CD4-positive, alpha-beta T cell (primary cell): ENCODE measurements around the gene EFR3B. TPM values are rescaled to one million over a fixed set of nuclear protein-coding genes. Genes with fewer than 3 reads are reported as not detected.

ENCODE experiments used
- ATAC-seq: fragments of 200-7000 bp; cut with Tn5 transposase; one replicate; pipeline ENCODE4 v1.10.0; 2022; ENCODE audit warnings: mild to moderate bottlenecking; ENCODE audit not compliant: poor library complexity
- CTCF ChIA-PET: fragments of 350-600 bp; sonication (Branson Sonifier 250); formaldehyde crosslinking; loops from one replicate; lab custom pipeline; 2021; ENCODE audit warnings: antibody characterized with exemption, inconsistent platforms; lab: Charles Lee
- POLR2A ChIA-PET: fragments of 350-600 bp; sonication (Branson Sonifier 250); formaldehyde crosslinking; loops from one replicate; lab custom pipeline; 2021; ENCODE audit warnings: antibody characterized with exemption, inconsistent platforms; lab: Charles Lee
- DNase-seq, 14 experiments: peaks; one replicate each; pipeline ENCODE4 v3.0.0-alpha.2; 2013 to 2020; ENCODE audit warnings: mixed read lengths in 2 of 14
- H3K27ac ChIP-seq, 2 donors: one replicate each; pipeline versions ENCODE4 v1.5.1 to v1.7.0; 2013; ENCODE audit warnings: low read length in 2 of 2, low read depth in 1 of 2, mild to moderate bottlenecking in 1 of 2
- H3K27me3 ChIP-seq, 2 experiments: 1 replicate in 1 of 2; 2 replicates in 1 of 2; pipeline versions ENCODE4 v1.6.1 to v1.7.0; 2013; ENCODE audit warnings: low read length in 2 of 2, control low read depth in 1 of 2, mild to moderate bottlenecking in 1 of 2, moderate library complexity in 1 of 2; ENCODE audit not compliant: insufficient read depth in 2 of 2, control insufficient read depth in 1 of 2
- H3K36me3 ChIP-seq: one replicate; pipeline ENCODE4 v1.6.1; 2013; ENCODE audit warnings: low read length, control low read depth; ENCODE audit not compliant: insufficient read depth
- H3K4me1 ChIP-seq: one replicate; pipeline ENCODE4 v1.6.1; 2013; ENCODE audit warnings: low read length, control low read depth; ENCODE audit not compliant: insufficient read depth
- H3K4me3 ChIP-seq: one replicate; pipeline ENCODE4 v1.5.1; 2013; ENCODE audit warnings: mild to moderate bottlenecking, low read length, moderate library complexity
- H3K9me3 ChIP-seq, 2 experiments: 1 replicate in 1 of 2; 2 replicates in 1 of 2; pipeline versions ENCODE4 v1.6.1 to v1.7.0; 2013; ENCODE audit warnings: low read length in 2 of 2, mild to moderate bottlenecking in 2 of 2, control low read depth in 1 of 2, moderate library complexity in 1 of 2; ENCODE audit not compliant: control insufficient read depth in 1 of 2, insufficient read depth in 1 of 2
- H3K27ac Mint-ChIP-seq: one replicate; pipeline ENCODE4 v1.8.0; 2020; ENCODE audit warnings: mixed read lengths
- H3K27me3 Mint-ChIP-seq: one replicate; pipeline ENCODE4 v1.8.0; 2021; ENCODE audit warnings: mixed read lengths
- H3K36me3 Mint-ChIP-seq: one replicate; pipeline ENCODE4 v1.8.0; 2021; ENCODE audit warnings: low read depth, mixed read lengths
- H3K4me1 Mint-ChIP-seq: one replicate; pipeline ENCODE4 v1.8.0; 2021; ENCODE audit warnings: low read depth, mixed read lengths
- H3K4me3 Mint-ChIP-seq: one replicate; pipeline ENCODE4 v1.8.0; 2020; ENCODE audit warnings: mild to moderate bottlenecking, mixed read lengths
- H3K9me3 Mint-ChIP-seq: one replicate; pipeline ENCODE4 v1.8.0; 2020; ENCODE audit warnings: mixed read lengths
- CTCF ChIP-seq: fragments of 200-600 bp; IDR thresholded peaks from one replicate; pipeline ENCODE4 v1.8.0; 2022; ENCODE audit warnings: antibody characterized with exemption, mild to moderate bottlenecking
- intact Hi-C, 2 experiments: fragments of 100-400 bp; cut with DNase I in 1 of 2; cut with micrococcal nuclease in 1 of 2; formaldehyde crosslinking; loops; one replicate each; pipeline versions ENCODE4 v1.15.1 to v1.9.0; 2023 to 2025; cut with DNase I, micrococcal nuclease
- total RNA-seq, 174 experiments: library from RNA in 2 of 174; stranded (reverse) in 2 of 174; gene quantifications; one replicate each; pipeline ENCODE4 v1.2.3 and lab custom pipeline; 2021 to 2026

EFR3B gene
- total RNA-seq, 2 experiments from 2014 or later: 0.11 TPM; not detected in 1

- Mint-ChIP-seq H3K36me3 (no peaks in the 10 kb centered on the region), H3K27ac (no peak overlapping the region), H3K27me3 (no peaks in the 10 kb centered on the region), H3K9me3 (no peaks in the 10 kb centered on the region), H3K4me3 (no peak overlapping the region), H3K4me1 (no peaks in the 10 kb centered on the region)
- Histone ChIP-seq H3K27me3 (no peaks in the 10 kb centered on the region), H3K4me1 (no peaks in the 10 kb centered on the region), H3K36me3 (no peaks in the 10 kb centered on the region), H3K4me3 (no peak overlapping the region), H3K9me3 (no peaks in the 10 kb centered on the region), H3K27ac (no peak overlapping the region)
- POLR2A ChIA-PET: no interaction called here
- CTCF ChIA-PET: no interaction called here
- DNase-seq (no peak), ATAC-seq (no peak)
- intact Hi-C loops: no loop called here
- no peak for TF ChIP-seq CTCF
These were observed 16.5 kb upstream of the EFR3B start for GRCh38 chr2:25025229-25026007.

GRCh38 chr2:25026008-25026530 lies 15.8 kb upstream of the EFR3B start:
- no peaks in the 10 kb centered on the region for H3K36me3 Mint-ChIP-seq

GRCh38 chr2:25029183-25029554 lies 12.7 kb upstream of the EFR3B start:
- ChIA-PET POLR2A (interaction anchor here (1.2 kb wide), 1 partner anchor 44 kb away, joined by 3 read pairs; no protein-coding TSS in a partner anchor), CTCF (no interaction called here)
- no peaks in the 10 kb centered on the region for H3K27me3 ChIP-seq
- Mint-ChIP-seq H3K27me3 (no peaks in the 10 kb centered on the region), H3K36me3 (no peaks in the 10 kb centered on the region), H3K4me3 (no peak overlapping the region), H3K27ac (no peak overlapping the region), H3K9me3 (no peaks in the 10 kb centered on the region), H3K4me1 (no peaks in the 10 kb centered on the region)
- H3K27ac ChIP-seq: no peak overlapping the region
- DNase-seq (no peak), ATAC-seq (no peak)
- TF ChIP-seq CTCF: no peak
- H3K4me3 ChIP-seq: no peak overlapping the region
- no peaks in the 10 kb centered on the region for H3K4me1 ChIP-seq
- intact Hi-C loops: no loop called here
- no peaks in the 10 kb centered on the region for H3K9me3 ChIP-seq
- no peaks in the 10 kb centered on the region for H3K36me3 ChIP-seq

More at GRCh38 chr2:25026008-25026530, 15.8 kb upstream of the EFR3B start:
- Histone ChIP-seq H3K4me3 (no peak overlapping the region), H3K27ac (no peak overlapping the region), H3K9me3 (no peaks in the 10 kb centered on the region), H3K4me1 (no peaks in the 10 kb centered on the region), H3K27me3 (no peaks in the 10 kb centered on the region), H3K36me3 (no peaks in the 10 kb centered on the region)
- ATAC-seq: no peak
- Mint-ChIP-seq H3K27me3 (no peaks in the 10 kb centered on the region), H3K27ac (no peak overlapping the region), H3K9me3 (no peaks in the 10 kb centered on the region), H3K4me3 (no peak overlapping the region), H3K4me1 (no peaks in the 10 kb centered on the region)
- intact Hi-C loops: no loop called here
- POLR2A ChIA-PET: no interaction called here
- TF ChIP-seq CTCF: no peak
- CTCF ChIA-PET: no interaction called here
- no peak for DNase-seq
